Measurements from ENCODE around the gene GABBR2. TPM values are rescaled to one million over a fixed set of nuclear protein-coding genes. Genes with fewer than 3 reads are reported as not detected.

Gene GABBR2
- total and polyA plus RNA-seq, 9 of the 15 experiments (the other 6 are each of a cell fraction or from before 2014, with no cell fraction given) = 0.15 to 1.9 (median 0.32) TPM

DNA sequence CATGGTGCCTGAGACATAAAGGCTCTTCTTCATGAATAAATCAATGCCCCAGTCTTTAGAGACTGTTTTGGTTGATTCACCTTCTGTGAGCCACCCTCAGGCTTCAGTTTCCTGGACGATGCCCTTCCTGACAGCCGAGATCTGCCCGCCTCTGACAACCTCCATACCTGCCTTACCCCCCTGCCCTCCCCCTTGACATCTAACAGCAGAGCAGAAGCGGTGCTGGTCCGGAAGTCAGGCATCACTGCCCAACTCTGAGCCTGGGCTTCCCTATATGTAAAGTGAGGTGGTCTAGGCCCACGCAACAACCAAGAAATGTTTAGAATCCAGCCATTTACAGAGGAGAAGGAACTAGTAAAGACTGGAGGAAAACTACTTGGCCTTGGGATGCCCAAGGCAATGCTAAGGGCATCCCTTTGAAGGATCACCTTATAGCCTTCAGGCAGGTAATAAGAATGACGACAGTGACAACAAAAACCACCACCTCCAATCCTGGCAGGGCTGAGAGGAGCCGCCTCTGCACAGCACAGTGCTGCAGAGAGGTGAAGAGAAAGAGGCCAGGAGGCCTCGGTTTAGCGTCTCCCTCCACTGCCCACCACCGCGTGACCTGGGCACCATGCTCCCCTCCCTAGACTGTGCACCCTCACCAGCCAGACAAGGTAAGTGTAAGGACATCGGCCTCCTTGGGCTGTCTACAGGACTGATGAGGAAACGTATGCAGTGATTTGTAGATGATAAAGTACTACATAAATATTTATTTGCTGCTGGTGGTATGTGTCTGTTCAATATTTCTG, 35.3 kb upstream of the GABBR2 start (continued):
- TF ChIP-seq ZNF347 (CRISPR knock-in tag; IDR thresholded peaks at IDR 0.05; ENCODE audit: low read depth) = no peak

- Histone ChIP-seq H3K4me1 (replicated peaks in 1 of 2; ENCODE audit: control insufficient read depth in 2 of 2, insufficient read depth in 2 of 2, low read length in 2 of 2) (no peaks in the 10 kb centered on the region), H3K4me3 (no peak overlapping the region), H3K79me2 (ENCODE audit: control insufficient read depth, insufficient read depth, low read length) (no peaks in the 10 kb centered on the region), H3K9ac (ENCODE audit: insufficient read depth in 1 of 2, low read depth in 2 of 2, low read length in 2 of 2) (no peak overlapping the region), H3K9me1 (ENCODE audit: control insufficient read depth, insufficient read depth, low read length) (no peaks in the 10 kb centered on the region), H3K27me3 (ENCODE audit: control insufficient read depth in 2 of 2, insufficient read depth in 2 of 2, low read length in 2 of 2) (no peaks in the 10 kb centered on the region), H2AFZ (ENCODE audit: low read depth, low read length) (no peak overlapping the region), H4K20me1 (replicated peaks; ENCODE audit: control insufficient read depth, insufficient read depth, low read length) (no peaks in the 10 kb centered on the region; the same call in 1 of the 2 replicates), H3K27ac (ENCODE audit: extremely low read depth, low read depth, low read length) (no peak overlapping the region), H3K9me3 (replicated peaks; ENCODE audit: control insufficient read depth, insufficient read depth, low read depth, low read length) (no peaks in the 10 kb centered on the region), H3K4me2 (ENCODE audit: insufficient read depth, low read length) (no peak overlapping the region), H3K36me3 (ENCODE audit: control insufficient read depth, insufficient read depth, low read length) (peaks cover 76% of the 10 kb centered on the region; the same call in 2 of the 3 replicates)
- FAIRE-seq (no peak), DNase-seq (ENCODE audit: extremely low read depth in 1 of 4, low spot score in 3 of 4) (no peak), ATAC-seq (no peak)
- WGBS (ENCODE audit: insufficient coverage, low coverage, missing lambda C conversion rate) = 62% methylated on average over 2 of the region's 2 CpGs
- POLR2A ChIA-PET = interaction anchor here (0.6 to 1.0 kb wide), 2 partner anchors 10 to 22 kb away, joined by 3 to 4 read pairs; no protein-coding TSS in a partner anchor
- no TSS peak for BruUV-seq (replicated peaks)
- intact Hi-C loops (cut with micrococcal nuclease) = no loop called here
- in situ Hi-C loops (cut with MboI) = no loop called here
- CTCF ChIA-PET (ENCODE audit: low intra/inter-chr PET ratio) = no interaction called here
- no peak for TF ChIP-seq GABPB1 (CRISPR knock-in tag; IDR thresholded peaks at IDR 0.05)
- TF ChIP-seq ZNF274 (IDR thresholded peaks at IDR 0.05; ENCODE audit: borderline replicate concordance, low read depth, low read length) = no peak
- TF ChIP-seq CBX1 (IDR thresholded peaks at IDR 0.05; ENCODE audit: low read depth) = no peak
- no peak for TF ChIP-seq ZNF316 (IDR thresholded peaks at IDR 0.05)
- no peak for TF ChIP-seq NEUROD1 (IDR thresholded peaks at IDR 0.05; ENCODE audit: borderline replicate concordance, low read depth, low read length, partially characterized antibody)
- TF ChIP-seq JUN (IDR thresholded peaks at IDR 0.05; ENCODE audit: borderline replicate concordance, low read depth, low read length) = no peak
- TF ChIP-seq JUN (CRISPR knock-in tag; IDR thresholded peaks at IDR 0.05; ENCODE audit: borderline replicate concordance) = no peak
- TF ChIP-seq, protein P1, sequence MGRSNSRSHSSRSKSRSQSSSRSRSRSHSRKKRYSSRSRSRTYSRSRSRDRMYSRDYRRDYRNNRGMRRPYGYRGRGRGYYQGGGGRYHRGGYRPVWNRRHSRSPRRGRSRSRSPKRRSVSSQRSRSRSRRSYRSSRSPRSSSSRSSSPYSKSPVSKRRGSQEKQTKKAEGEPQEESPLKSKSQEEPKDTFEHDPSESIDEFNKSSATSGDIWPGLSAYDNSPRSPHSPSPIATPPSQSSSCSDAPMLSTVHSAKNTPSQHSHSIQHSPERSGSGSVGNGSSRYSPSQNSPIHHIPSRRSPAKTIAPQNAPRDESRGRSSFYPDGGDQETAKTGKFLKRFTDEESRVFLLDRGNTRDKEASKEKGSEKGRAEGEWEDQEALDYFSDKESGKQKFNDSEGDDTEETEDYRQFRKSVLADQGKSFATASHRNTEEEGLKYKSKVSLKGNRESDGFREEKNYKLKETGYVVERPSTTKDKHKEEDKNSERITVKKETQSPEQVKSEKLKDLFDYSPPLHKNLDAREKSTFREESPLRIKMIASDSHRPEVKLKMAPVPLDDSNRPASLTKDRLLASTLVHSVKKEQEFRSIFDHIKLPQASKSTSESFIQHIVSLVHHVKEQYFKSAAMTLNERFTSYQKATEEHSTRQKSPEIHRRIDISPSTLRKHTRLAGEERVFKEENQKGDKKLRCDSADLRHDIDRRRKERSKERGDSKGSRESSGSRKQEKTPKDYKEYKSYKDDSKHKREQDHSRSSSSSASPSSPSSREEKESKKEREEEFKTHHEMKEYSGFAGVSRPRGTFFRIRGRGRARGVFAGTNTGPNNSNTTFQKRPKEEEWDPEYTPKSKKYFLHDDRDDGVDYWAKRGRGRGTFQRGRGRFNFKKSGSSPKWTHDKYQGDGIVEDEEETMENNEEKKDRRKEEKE (IDR thresholded peaks at IDR 0.05; ENCODE audit: borderline replicate concordance in 1 of 2, control insufficient read depth in 1 of 2, low read depth in 2 of 2, low read length in 1 of 2) = no peak
- no peak for TF ChIP-seq TGIF2 (CRISPR knock-in tag; IDR thresholded peaks at IDR 0.05)
- TF ChIP-seq RAD21 (CRISPR knock-in tag; conservative IDR thresholded peaks at IDR 0.05 in 1 of 2, IDR thresholded peaks at IDR 0.05 in 1 of 2) = no peak
- no peak for TF ChIP-seq HMGN3 (IDR thresholded peaks at IDR 0.05; ENCODE audit: borderline replicate concordance, extremely low read depth, insufficient read length, low read depth, low read length)
- no peak for TF ChIP-seq MEF2D (tag; conservative IDR thresholded peaks at IDR 0.05; ENCODE audit: low read depth)
- TF ChIP-seq TAF7 (tag; IDR thresholded peaks at IDR 0.05) = no peak
- no peak for TF ChIP-seq POLR2H (tag; IDR thresholded peaks at IDR 0.05; ENCODE audit: low read depth)
- TF ChIP-seq, protein P2, sequence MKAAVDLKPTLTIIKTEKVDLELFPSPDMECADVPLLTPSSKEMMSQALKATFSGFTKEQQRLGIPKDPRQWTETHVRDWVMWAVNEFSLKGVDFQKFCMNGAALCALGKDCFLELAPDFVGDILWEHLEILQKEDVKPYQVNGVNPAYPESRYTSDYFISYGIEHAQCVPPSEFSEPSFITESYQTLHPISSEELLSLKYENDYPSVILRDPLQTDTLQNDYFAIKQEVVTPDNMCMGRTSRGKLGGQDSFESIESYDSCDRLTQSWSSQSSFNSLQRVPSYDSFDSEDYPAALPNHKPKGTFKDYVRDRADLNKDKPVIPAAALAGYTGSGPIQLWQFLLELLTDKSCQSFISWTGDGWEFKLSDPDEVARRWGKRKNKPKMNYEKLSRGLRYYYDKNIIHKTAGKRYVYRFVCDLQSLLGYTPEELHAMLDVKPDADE (conservative IDR thresholded peaks at IDR 0.05; ENCODE audit: control insufficient read depth, low read depth, low read length) = no peak
Observed at GRCh38 chr9:98743329-98743728, 34.6 kb upstream of the GABBR2 start.

Data from K562 (cell line).